Hepatocyte (in vitro differentiated cells): ENCODE results near the gene SMAD7. TPM values are rescaled to one million over a fixed set of nuclear protein-coding genes. Genes with fewer than 3 reads are reported as not detected.

ENCODE experiments used
- DNase-seq: peaks from one replicate; pipeline ENCODE4 v3.0.0-alpha.2; 2016; ENCODE audit warnings: low spot score
- H2AFZ ChIP-seq: fragments of 200-600 bp; sonication (generic); 2 replicates; pipeline ENCODE4 v1.6.0; 2016; ENCODE audit warnings: antibody characterized with exemption, mild to moderate bottlenecking
- H3K27ac ChIP-seq: fragments of 200-600 bp; sonication (generic); 2 replicates; pipeline ENCODE4 v1.5.1; 2016; ENCODE audit warnings: mild to moderate bottlenecking
- H3K27me3 ChIP-seq: fragments of 200-600 bp; sonication (generic); 2 replicates; pipeline ENCODE4 v1.6.1; 2016
- H3K36me3 ChIP-seq: fragments of 200-600 bp; sonication (generic); replicated peaks from 2 replicates; pipeline ENCODE4 v1.5.1; 2016; ENCODE audit warnings: low read depth; ENCODE audit not compliant: insufficient read depth
- H3K4me1 ChIP-seq: fragments of 200-600 bp; sonication (generic); 2 replicates; pipeline ENCODE4 v1.5.1; 2016; ENCODE audit warnings: mild to moderate bottlenecking, moderate library complexity; ENCODE audit not compliant: insufficient read depth
- H3K4me2 ChIP-seq: fragments of 200-600 bp; sonication (generic); 2 replicates; pipeline ENCODE4 v1.6.0; 2016
- H3K4me3 ChIP-seq: fragments of 200-600 bp; sonication (generic); 2 replicates; pipeline ENCODE4 v1.5.1; 2016; ENCODE audit warnings: mild to moderate bottlenecking
- H3K79me2 ChIP-seq: fragments of 200-600 bp; sonication (generic); 2 replicates; pipeline ENCODE4 v1.6.0; 2017; ENCODE audit warnings: mild to moderate bottlenecking
- H3K9me2 ChIP-seq: fragments of 200-600 bp; sonication (generic); replicated peaks from 2 replicates; pipeline ENCODE4 v1.6.0; 2017; ENCODE audit warnings: mild to moderate bottlenecking; ENCODE audit not compliant: insufficient read depth
- H3K9me3 ChIP-seq: fragments of 200-600 bp; sonication (generic); 2 replicates; pipeline ENCODE4 v1.5.1; 2016; ENCODE audit warnings: low read depth, mild to moderate bottlenecking
- H4K20me1 ChIP-seq: fragments of 200-600 bp; sonication (generic); 2 replicates; pipeline ENCODE4 v1.6.0; 2016; ENCODE audit warnings: mild to moderate bottlenecking; ENCODE audit not compliant: insufficient read depth, poor library complexity, severe bottlenecking
- EZH2 ChIP-seq: fragments of 200-600 bp; sonication (generic); IDR thresholded peaks from 2 replicates; pipeline ENCODE4 v1.6.1; 2016; ENCODE audit warnings: antibody characterized with exemption, mild to moderate bottlenecking, borderline replicate concordance
- EZH2phosphoT487 ChIP-seq: fragments of 200-600 bp; sonication (generic); IDR thresholded peaks from one replicate; pipeline ENCODE4 v1.6.1; 2018; ENCODE audit warnings: antibody characterized with exemption, mild to moderate bottlenecking, low read depth, moderate library complexity; ENCODE audit not compliant: unreplicated experiment, severe bottlenecking
- WGBS: methylation state at CpG from one replicate; pipeline ENCODE4 v1.1.6; 2016; ENCODE audit warnings: low lambda C conversion rate; ENCODE audit errors: missing lambda C conversion rate; 5-methylcytosine and 5-hydroxymethylcytosine counted together
- polyA plus RNA-seq: library from polyadenylated mRNA; unstranded; fragments of >200 nt; fragmentation: Nextera tagmentation; extraction: Ambion mirVana; gene quantifications from 2 replicates; pipeline ENCODE4 v1.2.1, GENCODE V29; 2016
- total RNA-seq: library from RNA; depleted of rRNA; stranded (reverse); fragments of >200 nt; gene quantifications from 2 replicates; pipeline ENCODE4 v1.2.3, GENCODE V29; 2014
- TF ChIP-seq, protein P1 (sequence below): fragments of 200-600 bp; sonication (generic); IDR thresholded peaks from 2 replicates; pipeline ENCODE4 v1.5.1; 2016; ENCODE audit warnings: antibody characterized with exemption, mild to moderate bottlenecking; ENCODE audit not compliant: poor library complexity

SMAD7 gene
- total and polyA plus RNA-seq, 2 experiments from 2014 or later: 65.4 to 71.1 TPM

GRCh38 chr18:48991319-48991660 is 40.5 kb upstream of the SMAD7 start:
- DNase-seq: no peak
- TF ChIP-seq, protein P1, sequence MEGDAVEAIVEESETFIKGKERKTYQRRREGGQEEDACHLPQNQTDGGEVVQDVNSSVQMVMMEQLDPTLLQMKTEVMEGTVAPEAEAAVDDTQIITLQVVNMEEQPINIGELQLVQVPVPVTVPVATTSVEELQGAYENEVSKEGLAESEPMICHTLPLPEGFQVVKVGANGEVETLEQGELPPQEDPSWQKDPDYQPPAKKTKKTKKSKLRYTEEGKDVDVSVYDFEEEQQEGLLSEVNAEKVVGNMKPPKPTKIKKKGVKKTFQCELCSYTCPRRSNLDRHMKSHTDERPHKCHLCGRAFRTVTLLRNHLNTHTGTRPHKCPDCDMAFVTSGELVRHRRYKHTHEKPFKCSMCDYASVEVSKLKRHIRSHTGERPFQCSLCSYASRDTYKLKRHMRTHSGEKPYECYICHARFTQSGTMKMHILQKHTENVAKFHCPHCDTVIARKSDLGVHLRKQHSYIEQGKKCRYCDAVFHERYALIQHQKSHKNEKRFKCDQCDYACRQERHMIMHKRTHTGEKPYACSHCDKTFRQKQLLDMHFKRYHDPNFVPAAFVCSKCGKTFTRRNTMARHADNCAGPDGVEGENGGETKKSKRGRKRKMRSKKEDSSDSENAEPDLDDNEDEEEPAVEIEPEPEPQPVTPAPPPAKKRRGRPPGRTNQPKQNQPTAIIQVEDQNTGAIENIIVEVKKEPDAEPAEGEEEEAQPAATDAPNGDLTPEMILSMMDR: no peak
- no peak for TF ChIP-seq EZH2phosphoT487
- no peak for TF ChIP-seq EZH2
- Histone ChIP-seq H3K9me2 (no peaks in the 10 kb centered on the region), H2AFZ (no peak overlapping the region), H3K4me2 (no peak overlapping the region), H4K20me1 (no peaks in the 10 kb centered on the region), H3K27me3 (no peaks in the 10 kb centered on the region), H3K4me1 (peaks cover 48% of the 10 kb centered on the region), H3K27ac (peak overlapping the region; percentile 80), H3K79me2 (no peaks in the 10 kb centered on the region), H3K4me3 (no peak overlapping the region), H3K36me3 (no peaks in the 10 kb centered on the region), H3K9me3 (no peaks in the 10 kb centered on the region)
- 83% methylated on average over 5 of the region's 5 CpGs for WGBS

- no peaks in the 10 kb centered on the region for H3K9me3 ChIP-seq
- H3K27me3 ChIP-seq: no peaks in the 10 kb centered on the region
- no peaks in the 10 kb centered on the region for H3K79me2 ChIP-seq
- no peak overlapping the region for H3K4me2 ChIP-seq
- H4K20me1 ChIP-seq: no peaks in the 10 kb centered on the region
- peak; percentile 75 for DNase-seq
- no peaks in the 10 kb centered on the region for H3K9me2 ChIP-seq
- no peaks in the 10 kb centered on the region for H3K36me3 ChIP-seq
- no peak overlapping the region for H3K4me3 ChIP-seq
- TF ChIP-seq EZH2 (no peak), EZH2phosphoT487 (no peak)
- TF ChIP-seq, protein P1: no peak
- WGBS: 77% methylated on average over 15 of the region's 15 CpGs
- H2AFZ ChIP-seq: no peak overlapping the region
- peaks cover 48% of the 10 kb centered on the region for H3K4me1 ChIP-seq
- peak overlapping the region; percentile 80 for H3K27ac ChIP-seq
These were observed 39.9 kb upstream of the SMAD7 start for GRCh38 chr18:48990481-48991318.

DNA sequence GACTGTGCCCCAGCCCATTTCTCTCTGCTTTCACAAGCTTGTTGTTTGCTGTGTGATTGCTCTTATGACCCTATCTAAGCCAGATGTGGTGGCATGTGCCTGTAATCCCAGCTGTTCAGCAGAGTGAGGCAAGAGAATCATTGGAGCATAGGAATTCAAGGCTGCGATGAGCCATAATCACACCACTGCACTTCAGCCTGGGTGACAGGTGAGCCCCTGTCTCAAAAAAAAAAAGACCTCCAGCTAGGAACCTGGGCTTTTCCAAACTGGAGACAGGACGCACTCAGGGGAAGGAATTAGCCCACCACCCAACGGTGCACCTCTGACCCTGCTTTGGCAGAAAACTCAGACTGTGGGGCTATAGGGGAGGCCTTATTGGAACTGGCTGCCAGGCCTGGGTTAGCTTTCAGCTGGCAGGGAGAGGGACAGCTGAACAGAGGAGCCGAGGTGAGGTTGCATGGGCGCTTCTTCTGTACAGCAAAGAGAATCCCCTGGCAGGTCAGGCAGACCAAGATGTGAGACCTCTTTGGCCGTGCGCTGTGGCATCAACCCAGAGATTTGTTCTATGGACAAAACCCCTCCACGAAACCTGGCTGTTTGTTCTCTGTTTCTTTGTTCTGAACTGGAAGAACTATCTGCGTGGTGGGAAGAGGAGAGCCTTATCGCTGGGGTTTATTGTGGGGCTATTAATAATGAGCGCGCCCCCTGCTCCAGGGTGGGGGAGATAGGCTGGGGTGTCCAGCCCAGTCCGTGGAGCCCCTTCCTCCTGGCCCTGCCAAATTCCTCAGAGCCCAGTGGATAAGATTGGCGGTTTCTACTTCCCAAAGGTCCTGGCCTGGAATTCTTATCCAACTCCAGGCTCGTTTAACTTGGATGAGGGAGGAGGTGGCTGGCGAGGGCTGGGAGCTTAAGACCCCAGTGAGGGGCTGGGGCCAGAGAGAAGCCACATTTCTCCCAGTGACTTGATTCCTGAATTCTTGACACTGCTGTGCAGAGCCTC is 38.8 kb upstream of the SMAD7 start:
- H3K27ac ChIP-seq: peak overlapping the region; percentile 61
- no peak overlapping the region for H3K4me2 ChIP-seq
- 86% methylated on average over 15 of the region's 16 CpGs for WGBS
- no peaks in the 10 kb centered on the region for H3K27me3 ChIP-seq
- H3K9me3 ChIP-seq: no peaks in the 10 kb centered on the region
- no peaks in the 10 kb centered on the region for H4K20me1 ChIP-seq
- no peaks in the 10 kb centered on the region for H3K9me2 ChIP-seq
- peaks cover 46% of the 10 kb centered on the region for H3K4me1 ChIP-seq
- TF ChIP-seq, protein P1: no peak
- TF ChIP-seq EZH2phosphoT487: no peak
- TF ChIP-seq EZH2: no peak
- no peak for DNase-seq
- no peaks in the 10 kb centered on the region for H3K79me2 ChIP-seq
- no peak overlapping the region for H2AFZ ChIP-seq
- H3K36me3 ChIP-seq: no peaks in the 10 kb centered on the region
- H3K4me3 ChIP-seq: no peak overlapping the region
